HepG2 (cell line): Measurements from ENCODE around the gene SETD5. TPM values are rescaled to one million over a fixed set of nuclear protein-coding genes. Genes with fewer than 3 reads are reported as not detected.
A peak's percentile ranks its signal among the peaks of the same experiment; 100 is the strongest.

Experiments
- ATAC-seq: fragments of 200-7000 bp; cut with Tn5 transposase; 3 replicates; pipeline ENCODE4 v1.9.1; 2020; ENCODE audit warnings: mild to moderate bottlenecking, moderate library complexity
- BruUV-seq: library from RNA; stranded (reverse); fragments of 400-500 nt; replicated peaks from 2 replicates; lab custom pipeline; 2021; lab: Mats Ljungman, UMichigan
- CTCF ChIA-PET: fragments of 300-600 bp; formaldehyde crosslinking; extraction: SDS; loops from one replicate; lab custom pipeline; 2021; ENCODE audit warnings: low total read pairs, inconsistent platforms, low intra/inter-chr PET ratio; lab: Yijun Ruan, JAX
- POLR2A ChIA-PET: fragments of 350-600 bp; sonication (Branson Sonifier 250); formaldehyde crosslinking; loops from one replicate; lab custom pipeline; 2020; ENCODE audit warnings: antibody characterized with exemption, inconsistent platforms; lab: Yijun Ruan, JAX
- DNase-seq: peaks from one replicate; pipeline ENCODE4 v3.0.0-alpha.2; 2015; ENCODE audit warnings: low spot score
- FAIRE-seq: peaks from 3 replicates; lab custom pipeline; 2011; peaks lifted over from hg19 to GRCh38; lab: Jason Lieb, UNC
- H2AFZ ChIP-seq: one replicate; pipeline ENCODE4 v1.6.1; 2011; ENCODE audit warnings: low read length, inconsistent platforms
- H3K27ac ChIP-seq: fragments of 300-600 bp; 3 replicates; pipeline ENCODE4 v1.8.0; 2011; ENCODE audit warnings: mixed run types, mild to moderate bottlenecking, mixed read lengths, low read length, inconsistent platforms; ENCODE audit not compliant: insufficient read depth; ENCODE audit errors: extremely low read length
- H3K27me3 ChIP-seq, 2 experiments: fragments of 200-600 bp in 1 of 2; 2 replicates in 1 of 2; 3 replicates in 1 of 2; pipeline versions ENCODE4 v1.6.0 to v1.8.0; 2011; ENCODE audit warnings: low read length in 2 of 2, mild to moderate bottlenecking in 2 of 2, moderate library complexity in 2 of 2, inconsistent platforms in 1 of 2; ENCODE audit not compliant: insufficient read depth in 2 of 2, control insufficient read depth in 1 of 2
- H3K36me3 ChIP-seq, 2 experiments: fragments of 200-600 bp in 1 of 2; replicated peaks in 1 of 2; 2 replicates in 1 of 2; 3 replicates in 1 of 2; pipeline versions ENCODE4 v1.5.1 to v1.8.0; 2011; ENCODE audit warnings: low read length in 2 of 2, inconsistent platforms in 1 of 2; ENCODE audit not compliant: insufficient read depth in 2 of 2, control insufficient read depth in 1 of 2
- H3K4me1 ChIP-seq: 2 replicates; pipeline ENCODE4 v1.5.1; 2012; ENCODE audit warnings: low read length, inconsistent platforms; ENCODE audit not compliant: insufficient read depth
- H3K4me2 ChIP-seq: 2 replicates; pipeline ENCODE4 v1.6.0; 2011; ENCODE audit warnings: low read depth, low read length, inconsistent platforms
- H3K4me3 ChIP-seq, 3 experiments: fragments of 200-600 bp in 1 of 3; sonication (generic), shearing (Covaris generic) in 1 of 3; replicated peaks in 1 of 3; 2 replicates each; pipeline ENCODE4 v1.5.1; 2011 to 2016; ENCODE audit warnings: low read length in 3 of 3, inconsistent platforms in 2 of 3, low read depth in 2 of 3, mild to moderate bottlenecking in 2 of 3, control low read depth in 1 of 3, mixed read lengths in 1 of 3; ENCODE audit not compliant: insufficient read depth in 1 of 3
- H3K79me2 ChIP-seq: one replicate; pipeline ENCODE4 v1.6.1; 2011; ENCODE audit warnings: low read length, inconsistent platforms; ENCODE audit not compliant: insufficient read depth
- H3K9ac ChIP-seq: 2 replicates; pipeline ENCODE4 v1.6.0; 2011; ENCODE audit warnings: mild to moderate bottlenecking, low read depth, low read length, inconsistent platforms; ENCODE audit not compliant: insufficient read depth
- H3K9me3 ChIP-seq: 2 replicates; pipeline ENCODE4 v1.5.1; 2012; ENCODE audit warnings: mild to moderate bottlenecking, low read length
- H4K20me1 ChIP-seq: 2 replicates; pipeline ENCODE4 v1.6.0; 2011; ENCODE audit warnings: inconsistent platforms, mild to moderate bottlenecking, low read length, moderate library complexity; ENCODE audit not compliant: insufficient read depth
- BCL6 ChIP-seq: IDR thresholded peaks from 2 replicates; pipeline ENCODE4 v1.6.1; 2016; ENCODE audit warnings: missing genetic modification reagents, missing compliant biosample characterization
- FIP1L1 ChIP-seq: fragments of 200-400 bp; formaldehyde crosslinking; IDR thresholded peaks from 2 replicates; pipeline ENCODE4 v1.6.1; 2018; ENCODE audit warnings: low read depth, mild to moderate bottlenecking, low read length, moderate library complexity, borderline replicate concordance; ENCODE audit not compliant: insufficient read depth
- FOXO4 ChIP-seq: sonication (generic); formaldehyde crosslinking; conservative IDR thresholded peaks from 2 replicates; pipeline ENCODE4 v1.8.1; 2023; ENCODE audit warnings: missing genetic modification reagents
- GTF2F1 ChIP-seq: fragments of 150-350 bp; IDR thresholded peaks from 2 replicates; pipeline ENCODE4 v1.6.1; 2014; ENCODE audit warnings: low read length
- KDM1A ChIP-seq: IDR thresholded peaks from 2 replicates; pipeline ENCODE4 v1.6.1; 2016; ENCODE audit warnings: missing compliant biosample characterization
- KDM4B ChIP-seq: sonication (generic); formaldehyde crosslinking; IDR thresholded peaks from 2 replicates; pipeline ENCODE4 v1.4.0; 2020; ENCODE audit warnings: missing genetic modification reagents
- POLR2G ChIP-seq: fragments of 200-400 bp; formaldehyde crosslinking; IDR thresholded peaks from 2 replicates; pipeline ENCODE4 v1.6.1; 2018; ENCODE audit warnings: mild to moderate bottlenecking, low read depth, low read length, moderate library complexity
- REXO4 ChIP-seq: sonication (generic); formaldehyde crosslinking; IDR thresholded peaks from 2 replicates; pipeline ENCODE4 v1.8.0; 2022; ENCODE audit warnings: missing genetic modification reagents, mild to moderate bottlenecking, borderline replicate concordance
- RXRA ChIP-seq: sonication (generic); formaldehyde crosslinking; IDR thresholded peaks from 2 replicates; pipeline ENCODE4 v1.5.1; 2020; ENCODE audit warnings: missing genetic modification reagents
- SNAPC2 ChIP-seq: sonication (generic); formaldehyde crosslinking; IDR thresholded peaks from 2 replicates; pipeline ENCODE4 v1.8.1; 2022; ENCODE audit warnings: mild to moderate bottlenecking, missing genetic modification reagents
- STAT6 ChIP-seq: sonication (generic); formaldehyde crosslinking; IDR thresholded peaks from 2 replicates; pipeline ENCODE4 v1.4.0; 2020; ENCODE audit warnings: missing genetic modification reagents, mild to moderate bottlenecking, borderline replicate concordance
- ZNF275 ChIP-seq: sonication (generic); formaldehyde crosslinking; IDR thresholded peaks from 2 replicates; pipeline ENCODE4 v1.8.0; 2022; ENCODE audit warnings: missing genetic modification reagents, mild to moderate bottlenecking, inconsistent platforms, borderline replicate concordance
- WGBS: methylation state at CpG from one replicate; pipeline ENCODE4 v1.1.6; 2017; ENCODE audit warnings: low lambda C conversion rate; 5-methylcytosine and 5-hydroxymethylcytosine counted together
- in situ Hi-C: cut with HindIII; loops from 2 replicates; pipeline ENCODE4 v1.10.0; 2017; ENCODE audit warnings: low pct_unique_long_range_greater_than_20kb; ENCODE audit not compliant: extremely low pct_ligation_motif_present
- intact Hi-C: fragments of 100-400 bp; cut with micrococcal nuclease; formaldehyde crosslinking; loops from one replicate; pipeline ENCODE4 v1.10.0; 2022; ENCODE audit not compliant: unreplicated experiment
- polyA plus RNA-seq, 8 experiments: library from polyadenylated mRNA; depleted of rRNA in 3 of 8; stranded (reverse) in 7 of 8; unstranded in 1 of 8; fragments of >200 nt; fragmentation: Illumina TruSeq in 4 of 8; extraction: Trizol in 4 of 8; gene quantifications; 2 replicates each; pipeline versions ENCODE4 v1.2.1 to v1.2.3, GENCODE V29; 2011 to 2016; ENCODE audit warnings: low read depth in 4 of 8, missing spikeins in 1 of 8, mixed read lengths in 1 of 8; ENCODE audit not compliant: insufficient read depth in 1 of 8
- total RNA-seq, 5 experiments: library from RNA; depleted of rRNA; stranded (reverse); fragments of >200 nt; fragmentation: Illumina TruSeq; extraction: Trizol; gene quantifications; 2 replicates each; pipeline ENCODE4 v1.2.3, GENCODE V29; 2016; ENCODE audit warnings: low read depth in 1 of 5

SETD5 gene
- total and polyA plus RNA-seq, 2 of the 13 experiments (the other 11 are each of a cell fraction or from before 2014, with no cell fraction given) = 46.8 to 95.8 TPM

- Histone ChIP-seq H3K4me2 (no peak overlapping the region), H3K4me3 (no peak overlapping the region), H3K27me3 (no peaks in the 10 kb centered on the region; a peak in 1 of 5 replicates), H4K20me1 (peaks cover 53% of the 10 kb centered on the region), H3K4me1 (peaks cover 54% of the 10 kb centered on the region), H3K79me2 (peaks cover 72% of the 10 kb centered on the region), H3K27ac (no peak overlapping the region), H3K9ac (no peak overlapping the region), H3K9me3 (no peaks in the 10 kb centered on the region), H2AFZ (no peak overlapping the region), H3K36me3 (peaks cover 11 to 73% of the 10 kb centered on the region in 2 experiments)
- CTCF ChIA-PET = no interaction called here
- ATAC-seq = no peak
- DNase-seq = no peak
- BruUV-seq = no TSS peak
- in situ Hi-C loops = no loop called here
- POLR2A ChIA-PET = no interaction called here
- WGBS = 63% methylated on average over 1 of the region's 1 CpG
- FAIRE-seq = no peak
- intact Hi-C loops = no loop called here
- no peak for TF ChIP-seq REXO4 (CRISPR knock-in tag)
- TF ChIP-seq FOXO4 (CRISPR knock-in tag) = no peak
- TF ChIP-seq BCL6 (CRISPR knock-in tag) = peak; percentile 50; the same call in 1 of the 2 replicates
- TF ChIP-seq, all 625 proteins: peak for 1
These were observed 5.4 kb upstream of the SETD5 start for GRCh38 chr3:9392041-9392440.

- in situ Hi-C loops (no loop called here), intact Hi-C loops (no loop called here)
- H3K9me3 ChIP-seq = no peaks in the 10 kb centered on the region
- no peak overlapping the region for H2AFZ ChIP-seq
- CTCF ChIA-PET = no interaction called here
- H3K4me1 ChIP-seq = peaks cover 48% of the 10 kb centered on the region
- H4K20me1 ChIP-seq = peaks cover 70% of the 10 kb centered on the region
- peak overlapping the region; percentile 93 for H3K27ac ChIP-seq
- WGBS = 22% methylated on average over 10 of the region's 15 CpGs
- no peak for DNase-seq
- H3K4me2 ChIP-seq = peak overlapping the region; percentile 98
- H3K27me3 ChIP-seq = no peaks in the 10 kb centered on the region; a peak in 1 of 5 replicates
- peaks cover 87% of the 10 kb centered on the region for H3K79me2 ChIP-seq
- peak overlapping the region; percentile 96 for H3K9ac ChIP-seq
- FAIRE-seq = no peak
- peak overlapping the region; percentile 91 to 95 (median 92) for H3K4me3 ChIP-seq
- H3K36me3 ChIP-seq = peaks cover 6 to 45% of the 10 kb centered on the region in 2 experiments
- POLR2A ChIA-PET = interaction anchor here (0.8 to 5.8 kb wide), 12 partner anchors 7 to 62 kb away, joined by 3 to 112 read pairs (median 10); partner anchors contain the start of gene THUMPD3
- ATAC-seq = no peak
- TSS peak; percentile 38 for BruUV-seq
- TF ChIP-seq SNAPC2 (CRISPR knock-in tag) (no peak; the same call in 1 of the 2 replicates), KDM1A (CRISPR knock-in tag) (no peak), ZNF275 (CRISPR knock-in tag) (no peak), GTF2F1 (no peak), FIP1L1 (no peak), RXRA (CRISPR knock-in tag) (no peak), STAT6 (CRISPR knock-in tag) (no peak), POLR2G (0 out of 2 replicates have a peak, but pooled peaks have one; percentile 2), KDM4B (CRISPR knock-in tag) (no peak)
These were observed 1.7 kb upstream of the SETD5 start for GRCh38 chr3:9395570-9396300.
